GM19193 (cell line): ENCODE measurements around the gene ETFRF1.

ENCODE experiments used
- POLR2A ChIP-seq: IDR thresholded peaks from 4 replicates; pipeline ENCODE4 v1.6.1; 2011; ENCODE audit not compliant: insufficient read depth, insufficient read length; ENCODE audit errors: extremely low read depth

The ETFRF1 gene

DNA sequence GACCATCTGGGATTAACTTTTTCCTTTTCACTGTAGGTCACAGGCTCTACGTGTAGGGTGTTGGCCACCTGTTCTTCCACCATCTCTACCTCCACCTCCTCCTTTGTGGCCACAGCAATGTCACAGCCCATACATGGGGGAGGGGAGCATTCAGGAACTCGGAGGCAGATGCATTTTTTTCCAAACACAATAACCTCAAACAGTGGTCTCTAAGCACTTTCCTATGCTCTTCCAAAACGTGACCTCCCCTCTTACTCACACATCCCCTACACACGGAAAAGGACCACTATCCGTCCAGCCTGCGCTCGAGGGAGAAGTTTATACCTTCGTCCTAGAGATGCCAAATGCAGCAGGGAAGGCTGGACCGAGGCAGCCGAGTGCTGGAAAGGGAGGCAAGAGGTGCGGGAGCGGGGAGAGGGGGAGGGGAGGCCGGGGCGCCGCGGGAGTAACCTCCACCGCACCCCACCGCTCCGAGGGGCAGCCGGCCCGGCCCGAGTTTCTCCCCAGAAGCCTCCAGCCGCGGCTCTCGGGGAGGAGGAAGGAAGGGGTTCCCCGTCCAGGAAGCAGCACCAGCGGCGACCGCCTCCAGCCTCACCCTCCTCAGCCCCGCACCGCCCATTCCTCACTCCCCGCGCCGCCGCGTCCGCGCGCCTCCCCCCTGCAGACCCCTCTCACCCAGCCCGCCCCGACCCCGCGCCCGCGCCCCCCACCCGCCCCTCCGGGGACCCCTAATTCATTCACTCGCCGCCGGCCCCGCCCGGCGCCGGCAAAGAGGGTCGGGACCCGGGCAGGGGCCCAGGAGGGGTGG, 55.1 kb downstream of the ETFRF1 start:
- no peak for TF ChIP-seq POLR2A

DNA sequence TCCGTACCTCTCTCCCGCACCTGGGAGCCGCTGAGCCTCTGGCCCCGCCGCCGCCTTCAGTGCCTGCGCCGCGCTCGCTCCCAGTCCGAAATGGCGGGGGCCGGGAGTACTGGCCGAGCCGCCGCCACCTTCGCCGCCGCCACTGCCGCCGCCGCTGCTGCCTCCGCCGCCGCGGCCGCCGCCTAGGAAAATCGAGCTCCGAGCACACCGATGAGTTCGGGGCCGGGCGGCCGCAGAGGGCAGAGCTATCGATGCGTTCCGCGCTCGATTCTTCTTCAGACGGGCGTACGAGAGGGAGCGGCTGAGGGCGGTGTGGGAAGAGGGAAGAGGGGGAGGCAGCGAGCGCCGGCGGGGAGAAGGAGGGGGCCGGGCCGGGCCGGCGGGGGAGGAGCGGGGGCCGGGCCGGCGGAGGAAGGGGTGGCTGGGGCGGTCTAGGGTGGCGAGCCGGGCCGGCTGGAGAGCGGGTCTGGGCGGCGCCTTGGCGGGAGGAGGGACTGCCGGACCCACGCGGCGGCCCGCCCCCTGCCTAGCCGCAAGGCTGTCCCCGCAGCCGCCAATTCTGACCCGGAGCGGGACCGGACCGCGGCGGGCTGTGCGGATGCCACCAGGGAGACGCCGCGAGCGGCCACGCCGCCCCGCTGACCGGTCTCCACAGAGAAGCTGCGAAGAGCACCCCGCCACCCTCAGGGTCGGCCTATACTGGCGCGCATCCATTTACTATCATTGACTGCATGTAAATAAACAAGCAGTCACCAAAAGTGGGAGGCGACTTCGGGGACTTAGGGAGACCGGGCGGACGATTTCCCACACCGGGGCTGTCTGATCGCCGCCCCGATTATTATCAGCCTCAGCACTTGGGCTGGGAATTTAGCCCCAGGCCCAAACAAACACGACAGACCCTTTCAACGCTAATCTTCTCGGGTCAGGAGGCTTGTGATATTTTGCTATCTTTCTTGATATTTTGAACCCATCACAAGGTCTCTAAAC, 56.0 kb downstream of the ETFRF1 start, which contains the start of gene KRAS:
TSS of gene KRAS (minus strand) at position 186 of the 987 bp plus-strand sequence.
- TF ChIP-seq POLR2A = peak; percentile 74

DNA sequence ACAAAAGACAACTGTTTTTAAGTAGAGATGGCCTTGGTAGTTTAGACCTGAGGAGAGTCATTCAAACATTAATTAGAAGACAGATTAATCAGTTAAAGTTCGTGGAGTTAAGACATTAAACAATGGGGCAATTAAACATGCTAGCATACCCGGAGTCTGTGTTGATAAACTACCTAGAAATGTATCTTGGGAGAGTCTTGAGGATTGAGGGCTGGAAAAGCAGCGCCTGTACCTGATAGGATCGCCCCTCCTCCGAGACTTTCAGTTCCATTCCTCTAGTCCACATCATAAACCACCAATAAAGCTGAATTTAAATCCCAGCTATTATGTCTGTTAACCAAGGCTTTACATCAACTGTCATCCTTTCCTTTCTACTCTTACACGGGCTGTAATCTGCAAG, 56.7 kb downstream of the ETFRF1 start:
- TF ChIP-seq POLR2A = no peak

DNA sequence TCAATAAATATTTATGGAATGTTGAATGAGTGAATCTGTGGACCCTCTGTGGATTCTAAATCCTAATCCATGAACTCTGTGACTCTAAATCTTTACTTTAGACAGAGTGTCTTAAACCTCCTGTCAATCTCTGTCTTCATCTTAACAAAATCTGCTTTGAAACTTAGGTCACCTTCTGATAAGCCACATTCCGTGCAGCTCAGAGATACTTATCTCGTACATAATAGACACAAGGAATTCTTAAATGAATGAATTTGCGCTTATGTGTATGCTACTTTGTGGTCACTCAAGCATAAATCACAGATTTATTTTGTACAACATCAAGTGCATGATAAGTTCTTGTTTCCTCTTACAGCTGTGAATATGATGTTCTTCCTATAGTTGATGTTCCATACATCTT, 57.9 kb downstream of the ETFRF1 start:
- TF ChIP-seq POLR2A = no peak

DNA sequence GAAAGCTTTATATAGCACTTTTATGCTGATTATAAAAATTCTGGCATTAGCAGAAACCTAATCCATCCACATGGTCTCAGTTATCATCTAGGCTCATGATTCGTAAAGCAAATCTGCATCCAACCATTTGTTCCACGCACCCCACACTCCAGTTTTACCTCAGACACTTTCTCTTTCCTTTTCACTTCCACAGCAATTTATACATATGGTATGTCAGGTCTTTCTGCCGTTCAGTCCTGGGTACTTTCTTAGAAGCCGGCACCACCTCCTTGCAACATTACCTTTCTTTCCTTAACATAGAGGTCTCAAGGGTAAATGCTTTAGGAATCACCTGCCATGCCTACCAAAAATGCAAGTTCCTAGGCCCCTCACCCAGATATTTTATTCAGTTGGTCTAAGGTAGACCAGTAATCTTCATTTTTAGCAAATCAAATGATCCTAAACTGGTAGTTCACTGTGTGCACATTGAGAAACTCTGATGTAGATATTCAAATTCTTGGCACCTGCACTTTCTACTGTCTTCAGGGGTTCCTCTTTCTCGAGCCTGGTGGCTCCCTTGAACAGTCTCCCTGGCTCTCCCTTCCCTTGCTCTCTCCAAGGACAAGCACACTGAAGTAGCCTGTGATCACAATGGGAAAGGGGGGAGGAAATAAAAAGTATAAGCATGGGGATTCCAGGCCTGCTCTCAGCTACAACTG, 58.5 kb downstream of the ETFRF1 start:
- no peak for TF ChIP-seq POLR2A

DNA sequence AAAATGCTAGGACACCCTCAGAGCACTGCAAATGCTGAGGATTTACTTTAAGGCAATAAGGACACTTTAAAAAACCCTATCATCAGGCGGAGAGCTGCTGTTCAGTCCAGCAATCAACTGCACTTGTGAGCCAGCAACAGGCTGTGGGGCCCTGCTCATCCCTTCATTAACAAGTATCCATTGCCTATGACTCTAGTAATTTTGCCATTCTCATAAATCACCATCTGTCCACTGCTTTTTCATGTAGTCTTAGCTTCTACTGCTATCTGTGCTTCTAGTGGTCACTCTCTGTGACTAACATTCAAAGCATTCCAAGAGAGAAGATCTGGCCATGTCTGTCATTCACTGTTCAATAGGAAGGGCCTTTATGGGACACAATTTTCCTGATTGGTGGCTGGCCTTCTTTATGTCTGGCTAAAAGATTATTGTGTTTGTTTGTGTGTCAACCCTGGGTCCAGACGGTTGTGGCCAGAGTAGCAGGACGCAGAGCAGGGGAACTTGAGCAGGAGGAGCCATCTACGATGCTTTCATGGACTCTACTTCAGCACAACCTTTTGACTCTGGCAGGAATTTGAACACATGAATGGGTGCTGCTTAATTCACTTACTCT, 59.3 kb downstream of the ETFRF1 start:
- no peak for TF ChIP-seq POLR2A
